Endothelial cell (in vitro differentiated cells): ENCODE data around the gene CTNND2. TPM values are rescaled to one million over a fixed set of nuclear protein-coding genes. Genes with fewer than 3 reads are reported as not detected.

ENCODE experiments used
- DNase-seq: peaks from one replicate; pipeline ENCODE4 v3.0.0; 2021; ENCODE audit warnings: low spot score
- H3K27ac Mint-ChIP-seq: one replicate; pipeline ENCODE4 v1.8.0; 2021; ENCODE audit warnings: mixed read lengths, inconsistent platforms; ENCODE audit not compliant: unreplicated experiment
- H3K27me3 Mint-ChIP-seq: one replicate; pipeline ENCODE4 v1.8.0; 2021; ENCODE audit warnings: mild to moderate bottlenecking, moderate library complexity, mixed read lengths, inconsistent platforms; ENCODE audit not compliant: unreplicated experiment
- H3K36me3 Mint-ChIP-seq: one replicate; pipeline ENCODE4 v1.8.0; 2021; ENCODE audit warnings: mild to moderate bottlenecking, low read depth, mixed read lengths, inconsistent platforms; ENCODE audit not compliant: unreplicated experiment
- H3K4me1 Mint-ChIP-seq: one replicate; pipeline ENCODE4 v1.8.0; 2021; ENCODE audit warnings: mild to moderate bottlenecking, mixed read lengths, inconsistent platforms; ENCODE audit not compliant: unreplicated experiment
- H3K4me3 Mint-ChIP-seq: one replicate; pipeline ENCODE4 v1.8.0; 2021; ENCODE audit warnings: mild to moderate bottlenecking, mixed read lengths, inconsistent platforms; ENCODE audit not compliant: unreplicated experiment
- H3K9me3 Mint-ChIP-seq: one replicate; pipeline ENCODE4 v1.8.0; 2021; ENCODE audit warnings: mixed read lengths, inconsistent platforms; ENCODE audit not compliant: unreplicated experiment
- CTCF ChIP-seq: fragments of 200-600 bp; sonication (generic); IDR thresholded peaks from one replicate; pipeline ENCODE4 v1.5.0; 2021; ENCODE audit warnings: antibody characterized with exemption; ENCODE audit not compliant: unreplicated experiment
- total RNA-seq: library from RNA; stranded (reverse); fragmentation: NEBNext Ultra II Directional; extraction: Animal tissue kit (Norgen Biotek cat#: 25700); gene quantifications from one replicate; pipeline ENCODE4 v1.2.1, GENCODE V29; 2021; ENCODE audit not compliant: unreplicated experiment

CTNND2 gene
- total RNA-seq, 1 donor from 2014 or later = 3.6 TPM

DNA sequence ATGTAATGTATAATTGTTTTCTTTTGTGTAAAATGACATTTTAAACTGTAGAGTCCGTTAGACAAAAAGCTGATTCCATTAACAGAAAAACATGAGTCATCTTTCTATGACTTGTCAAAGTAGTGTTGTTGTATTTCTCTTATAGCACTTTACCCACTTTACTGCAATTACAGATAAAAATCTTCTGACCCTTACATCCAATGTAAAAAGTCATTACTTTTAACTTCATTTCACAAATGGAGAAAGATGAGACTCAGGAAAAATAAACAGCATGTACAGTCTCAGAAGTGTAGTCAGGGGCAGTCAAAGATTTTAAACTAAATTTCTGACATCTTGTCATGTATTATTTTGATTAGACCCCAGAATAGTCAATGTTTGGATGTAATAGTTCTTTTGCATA, 146.6 kb downstream of the CTNND2 start:
- Mint-ChIP-seq H3K27ac (no peak overlapping the region), H3K9me3 (no peaks in the 10 kb centered on the region), H3K4me1 (no peaks in the 10 kb centered on the region), H3K27me3 (no peaks in the 10 kb centered on the region), H3K4me3 (no peak overlapping the region), H3K36me3 (no peaks in the 10 kb centered on the region)
- DNase-seq = no peak
- TF ChIP-seq CTCF = no peak

DNA sequence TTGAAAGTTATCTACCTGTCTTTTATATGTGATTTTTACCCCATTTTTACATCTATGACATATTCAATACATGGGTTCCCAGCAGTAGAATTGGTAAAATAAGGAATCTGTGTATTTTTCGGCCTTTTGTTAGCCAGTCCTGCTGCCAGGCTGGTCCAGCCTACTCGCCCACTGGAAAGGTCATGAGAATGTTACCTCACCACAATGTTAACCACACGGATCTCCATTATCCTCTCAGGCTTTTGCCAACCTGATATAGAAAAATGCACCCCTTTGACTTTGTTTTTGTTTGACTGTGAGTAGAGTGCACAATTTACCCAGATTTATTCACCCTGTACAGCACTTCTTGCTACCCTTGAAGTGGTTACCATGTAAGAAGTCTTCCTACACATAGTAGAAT, 167.2 kb downstream of the CTNND2 start:
- Mint-ChIP-seq H3K27ac (no peak overlapping the region), H3K36me3 (no peaks in the 10 kb centered on the region), H3K9me3 (no peaks in the 10 kb centered on the region), H3K27me3 (no peaks in the 10 kb centered on the region), H3K4me1 (no peaks in the 10 kb centered on the region), H3K4me3 (no peak overlapping the region)
- no peak for TF ChIP-seq CTCF
- no peak for DNase-seq

DNA sequence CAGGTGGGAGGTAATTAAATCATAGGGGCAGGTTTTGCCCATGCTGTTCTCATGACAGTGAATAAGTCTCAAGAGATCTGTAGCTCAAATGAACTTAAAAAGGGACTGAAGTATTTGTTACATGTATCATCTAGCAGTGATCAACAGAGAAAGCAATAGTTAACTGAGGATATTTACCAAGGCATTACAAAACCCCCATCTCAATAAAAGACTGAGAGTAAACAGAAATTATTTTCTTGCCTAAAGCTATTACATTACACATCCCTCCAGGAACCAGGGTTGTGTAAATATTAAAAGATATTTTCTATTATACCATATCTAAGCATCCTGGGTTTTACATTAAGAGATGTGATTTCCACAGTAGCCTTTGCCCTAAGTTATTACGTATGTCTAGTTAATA, 169.9 kb downstream of the CTNND2 start:
- Mint-ChIP-seq H3K27ac (no peak overlapping the region), H3K36me3 (no peaks in the 10 kb centered on the region), H3K9me3 (no peaks in the 10 kb centered on the region), H3K4me1 (no peaks in the 10 kb centered on the region), H3K27me3 (no peaks in the 10 kb centered on the region), H3K4me3 (no peak overlapping the region)
- TF ChIP-seq CTCF = no peak
- DNase-seq = no peak

- Mint-ChIP-seq H3K9me3 (no peaks in the 10 kb centered on the region), H3K4me3 (no peak overlapping the region), H3K36me3 (no peaks in the 10 kb centered on the region), H3K27ac (no peak overlapping the region), H3K27me3 (no peaks in the 10 kb centered on the region), H3K4me1 (no peaks in the 10 kb centered on the region)
- no peak for DNase-seq
- no peak for TF ChIP-seq CTCF
Observed at GRCh38 chr5:11733840-11734192, 170.4 kb downstream of the CTNND2 start.

- Mint-ChIP-seq H3K36me3 (no peaks in the 10 kb centered on the region), H3K4me3 (no peak overlapping the region), H3K4me1 (no peaks in the 10 kb centered on the region)
Observed at GRCh38 chr5:11733185-11733839, 170.9 kb downstream of the CTNND2 start.

More at GRCh38 chr5:11733185-11733839, 170.9 kb downstream of the CTNND2 start:
- Mint-ChIP-seq H3K27ac (no peak overlapping the region), H3K27me3 (no peaks in the 10 kb centered on the region), H3K9me3 (no peaks in the 10 kb centered on the region)
- DNase-seq = no peak
- TF ChIP-seq CTCF = no peak
